Loucy (cell line): ENCODE measurements around the gene PPM1M.

Experiments
- EZH2phosphoT487 ChIP-seq: fragments of 200-600 bp; IDR thresholded peaks from 2 replicates; pipeline ENCODE4 v1.6.1; 2018; ENCODE audit warnings: antibody characterized with exemption, mild to moderate bottlenecking, moderate library complexity, borderline replicate concordance
- TF ChIP-seq, protein P1 (sequence below): fragments of 200-600 bp; sonication (generic); conservative IDR thresholded peaks from 2 replicates; pipeline ENCODE4 v1.5.1; 2014; ENCODE audit warnings: mild to moderate bottlenecking, antibody characterized with exemption, low read length

DNA sequence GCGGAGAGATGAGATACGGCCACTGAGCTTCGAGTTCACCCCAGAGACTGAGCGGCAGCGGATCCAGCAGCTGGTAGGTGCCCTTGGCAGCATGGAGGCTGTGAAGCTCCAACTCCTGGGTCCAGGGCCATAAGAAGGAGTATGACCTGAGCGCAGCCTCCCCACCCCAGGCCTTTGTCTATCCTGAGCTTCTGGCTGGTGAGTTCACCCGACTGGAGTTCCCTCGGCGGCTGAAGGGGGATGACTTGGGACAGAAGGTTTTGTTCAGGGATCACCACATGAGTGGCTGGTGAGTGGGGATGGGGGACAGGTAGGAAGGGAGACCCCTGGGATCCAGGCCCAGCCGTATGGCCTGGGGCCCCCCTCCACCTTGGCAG is 2.6 kb downstream of the PPM1M start:
- TF ChIP-seq, protein P1, sequence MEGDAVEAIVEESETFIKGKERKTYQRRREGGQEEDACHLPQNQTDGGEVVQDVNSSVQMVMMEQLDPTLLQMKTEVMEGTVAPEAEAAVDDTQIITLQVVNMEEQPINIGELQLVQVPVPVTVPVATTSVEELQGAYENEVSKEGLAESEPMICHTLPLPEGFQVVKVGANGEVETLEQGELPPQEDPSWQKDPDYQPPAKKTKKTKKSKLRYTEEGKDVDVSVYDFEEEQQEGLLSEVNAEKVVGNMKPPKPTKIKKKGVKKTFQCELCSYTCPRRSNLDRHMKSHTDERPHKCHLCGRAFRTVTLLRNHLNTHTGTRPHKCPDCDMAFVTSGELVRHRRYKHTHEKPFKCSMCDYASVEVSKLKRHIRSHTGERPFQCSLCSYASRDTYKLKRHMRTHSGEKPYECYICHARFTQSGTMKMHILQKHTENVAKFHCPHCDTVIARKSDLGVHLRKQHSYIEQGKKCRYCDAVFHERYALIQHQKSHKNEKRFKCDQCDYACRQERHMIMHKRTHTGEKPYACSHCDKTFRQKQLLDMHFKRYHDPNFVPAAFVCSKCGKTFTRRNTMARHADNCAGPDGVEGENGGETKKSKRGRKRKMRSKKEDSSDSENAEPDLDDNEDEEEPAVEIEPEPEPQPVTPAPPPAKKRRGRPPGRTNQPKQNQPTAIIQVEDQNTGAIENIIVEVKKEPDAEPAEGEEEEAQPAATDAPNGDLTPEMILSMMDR: no peak
- TF ChIP-seq EZH2phosphoT487: no peak
